ENCODE measurements around the gene SPAG16.

Gene SPAG16

DNA sequence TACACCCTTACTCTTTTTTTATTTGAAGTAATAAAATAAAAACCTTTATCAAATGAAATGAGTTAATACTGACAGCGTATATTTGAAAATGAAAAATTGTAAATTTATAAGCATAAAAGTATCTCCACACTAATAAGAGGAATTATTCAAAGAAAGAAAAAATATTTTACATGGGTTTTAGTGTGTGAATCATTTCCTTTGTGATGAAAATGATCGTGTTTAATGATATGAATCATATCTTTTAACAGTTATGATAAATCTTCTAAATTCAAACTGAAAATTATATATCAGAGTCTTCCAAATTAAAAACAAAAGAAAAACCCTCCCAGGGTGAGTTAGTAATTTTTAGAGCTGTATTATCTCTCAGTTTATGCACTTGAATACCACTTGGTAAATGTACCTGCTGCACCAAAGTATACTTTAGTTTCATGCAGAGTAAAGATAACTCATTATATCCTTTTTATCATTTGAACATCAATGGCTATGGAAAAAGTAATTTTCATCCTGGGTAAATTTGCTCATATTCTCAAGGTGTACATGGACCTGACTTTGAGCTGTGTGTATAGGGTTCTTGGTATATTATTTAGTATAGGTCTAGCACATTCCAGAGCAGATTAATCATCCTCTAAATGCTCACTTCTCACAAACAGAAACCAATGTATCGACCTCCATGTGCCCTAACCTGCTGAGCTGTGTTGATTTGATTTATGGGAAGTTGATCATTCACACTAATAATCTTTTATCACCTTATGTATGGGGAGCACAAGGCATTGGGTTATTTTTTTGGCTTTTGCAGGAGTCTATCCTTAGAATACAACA is 1027.9 kb downstream of the SPAG16 start:
- DNase-seq = no peak

DNA sequence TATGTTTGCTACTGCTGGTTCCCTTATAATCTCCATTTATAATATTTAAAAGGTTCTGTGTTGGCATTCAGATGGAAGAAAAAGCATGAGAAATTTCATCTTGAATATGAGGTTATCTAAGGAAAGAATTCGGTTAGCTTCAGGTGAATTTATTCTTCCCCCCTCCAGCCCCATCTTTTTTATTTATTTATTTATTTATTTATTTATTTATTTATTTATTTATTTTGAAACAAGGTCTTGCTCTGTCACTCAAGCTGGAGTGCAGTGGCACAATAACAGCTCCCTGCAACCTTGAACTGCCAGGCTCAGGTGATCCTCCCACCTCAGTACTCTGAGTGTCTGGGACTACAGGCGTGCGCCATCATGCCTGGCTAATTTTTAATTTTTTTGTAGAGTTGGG is 1031.1 kb downstream of the SPAG16 start:
- DNase-seq = no peak

DNA sequence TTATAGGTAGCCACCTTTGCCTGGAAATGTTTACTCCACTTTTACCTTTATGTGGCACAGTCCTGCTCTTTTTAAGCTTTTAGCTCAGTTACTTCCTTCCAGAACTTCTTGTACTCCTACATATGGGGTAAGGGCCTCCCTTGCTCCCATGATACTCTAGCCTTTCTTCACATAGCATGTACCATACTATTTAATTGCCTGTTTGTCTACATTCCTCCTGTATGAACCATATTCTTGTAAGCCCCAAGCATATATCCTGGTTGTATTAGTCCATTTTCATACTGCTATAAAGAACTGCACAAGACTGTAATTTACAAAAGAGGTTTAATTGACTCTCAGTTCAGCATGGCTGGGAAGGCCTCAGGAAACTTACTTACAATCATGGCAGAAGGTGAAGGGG is 1035.9 kb downstream of the SPAG16 start:
- no peak for DNase-seq

DNA sequence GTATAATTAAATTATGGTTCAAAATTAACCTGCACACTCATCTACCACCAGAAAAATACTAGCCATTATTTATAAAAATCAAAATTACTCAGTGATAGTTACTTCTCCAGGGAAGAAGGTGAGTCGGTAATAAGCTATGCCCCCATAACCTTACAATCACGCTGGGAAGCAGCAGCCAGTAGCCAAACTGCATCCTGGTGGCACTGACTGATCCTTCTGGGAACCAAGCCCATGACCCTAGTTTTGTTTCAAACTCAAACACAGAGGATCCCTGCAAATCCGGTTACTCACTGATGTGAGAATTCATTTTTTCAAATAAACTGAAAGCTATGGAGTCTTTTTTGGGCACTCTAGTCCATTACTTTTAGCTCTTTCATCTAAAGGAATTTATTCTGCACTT is 1038.4 kb downstream of the SPAG16 start:
- DNase-seq = no peak

- no peak for DNase-seq
Measured at GRCh38 chr2:214325404-214325803, 1041.1 kb downstream of the SPAG16 start.

DNA sequence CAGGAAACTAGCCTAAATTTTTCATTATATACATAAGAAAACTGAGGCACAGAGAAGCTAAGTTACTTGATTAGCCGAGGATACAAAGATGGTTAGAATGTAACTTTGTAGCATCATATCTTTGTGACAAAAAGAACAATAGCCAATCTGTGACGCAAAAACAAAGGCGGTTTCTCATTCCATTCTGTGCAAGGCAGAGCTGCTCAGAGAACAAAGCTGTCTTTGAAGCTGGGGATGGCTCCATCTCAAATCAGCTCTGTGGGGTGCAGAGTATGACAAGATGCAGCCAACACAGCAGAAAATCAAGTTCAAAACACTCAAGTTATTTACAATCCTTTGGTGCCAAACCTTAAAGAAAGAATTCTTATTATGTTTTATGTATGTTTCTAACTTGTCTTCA is 1044.7 kb downstream of the SPAG16 start:
- no peak for DNase-seq

DNA sequence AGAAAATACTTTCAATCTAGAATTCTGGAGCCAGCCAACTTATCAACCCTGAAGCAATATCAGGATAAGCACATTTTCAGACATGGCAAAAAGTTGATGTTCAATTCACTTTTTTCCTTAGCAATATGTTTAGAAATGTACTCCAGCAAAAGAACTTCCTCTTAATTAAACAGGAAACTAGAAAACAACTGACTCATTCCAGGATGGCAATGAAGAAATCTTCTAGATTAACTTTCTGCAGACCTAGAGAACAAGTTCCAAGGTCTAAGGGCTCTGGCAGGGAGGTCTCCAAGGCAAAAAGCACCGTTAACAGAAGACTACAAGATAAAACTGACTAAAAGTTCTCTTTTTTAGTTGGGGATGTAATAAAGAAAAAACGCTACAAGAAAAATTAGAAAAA is 1057.4 kb downstream of the SPAG16 start:
- DNase-seq = no peak

DNA sequence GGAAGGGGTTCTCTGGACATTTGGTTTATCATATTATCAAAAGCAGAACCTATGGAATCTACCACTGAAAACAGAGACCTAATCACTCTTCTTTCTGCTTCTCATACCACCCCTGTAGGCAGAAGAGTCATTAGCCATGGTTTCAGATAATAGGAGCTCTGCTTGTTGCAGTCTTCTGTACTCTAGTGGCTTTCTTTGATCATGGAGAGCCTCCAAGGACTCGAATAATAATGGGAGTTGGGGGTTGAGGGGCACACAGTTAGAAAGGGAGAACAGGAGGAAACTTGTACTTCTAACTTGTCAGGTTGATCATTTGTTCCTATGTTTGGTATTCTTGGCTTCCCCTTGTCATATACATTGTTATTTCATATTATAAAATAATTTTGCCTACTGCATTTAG is 1074.2 kb downstream of the SPAG16 start:
- no peak for DNase-seq

GRCh38 chr2:214361116-214361515 is 1076.9 kb downstream of the SPAG16 start:
- no peak for DNase-seq

DNA sequence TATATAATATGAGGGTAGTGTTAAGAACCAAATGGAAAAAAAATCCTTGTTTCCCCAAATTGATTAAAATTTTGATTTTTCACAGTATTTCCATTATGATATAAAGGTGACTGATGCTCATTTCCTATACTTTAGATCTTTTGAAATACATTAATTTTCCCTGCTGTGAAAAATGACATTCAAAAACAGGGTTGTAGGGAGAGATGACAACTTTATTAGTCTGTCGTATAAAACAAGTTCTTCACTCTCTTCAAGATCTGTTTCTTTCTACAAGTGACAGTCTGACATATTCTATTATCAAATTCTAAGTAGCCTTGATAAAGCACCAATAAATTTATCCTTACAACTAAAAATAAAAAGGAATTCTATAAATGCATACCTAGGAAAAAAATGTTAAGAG is 1081.3 kb downstream of the SPAG16 start:
- DNase-seq = no peak

DNA sequence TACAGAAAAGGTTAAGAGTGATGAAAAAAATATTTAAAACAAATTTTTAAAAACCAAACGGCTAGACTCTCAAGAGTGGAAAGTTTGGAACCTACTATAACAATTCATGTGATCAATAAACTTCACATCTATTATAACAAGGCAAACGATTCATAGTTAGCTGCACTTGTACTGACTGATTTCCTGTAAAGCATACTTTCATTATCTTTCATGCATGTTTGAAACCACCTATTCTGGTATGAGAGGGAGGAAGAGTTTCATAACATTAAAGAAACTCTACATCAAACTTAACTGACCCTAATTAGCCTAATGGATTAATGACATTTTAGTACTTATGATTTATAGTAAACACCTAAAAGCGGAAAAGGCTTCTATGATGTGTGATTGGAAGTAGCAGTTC is 1082.9 kb downstream of the SPAG16 start:
- DNase-seq = no peak

DNA sequence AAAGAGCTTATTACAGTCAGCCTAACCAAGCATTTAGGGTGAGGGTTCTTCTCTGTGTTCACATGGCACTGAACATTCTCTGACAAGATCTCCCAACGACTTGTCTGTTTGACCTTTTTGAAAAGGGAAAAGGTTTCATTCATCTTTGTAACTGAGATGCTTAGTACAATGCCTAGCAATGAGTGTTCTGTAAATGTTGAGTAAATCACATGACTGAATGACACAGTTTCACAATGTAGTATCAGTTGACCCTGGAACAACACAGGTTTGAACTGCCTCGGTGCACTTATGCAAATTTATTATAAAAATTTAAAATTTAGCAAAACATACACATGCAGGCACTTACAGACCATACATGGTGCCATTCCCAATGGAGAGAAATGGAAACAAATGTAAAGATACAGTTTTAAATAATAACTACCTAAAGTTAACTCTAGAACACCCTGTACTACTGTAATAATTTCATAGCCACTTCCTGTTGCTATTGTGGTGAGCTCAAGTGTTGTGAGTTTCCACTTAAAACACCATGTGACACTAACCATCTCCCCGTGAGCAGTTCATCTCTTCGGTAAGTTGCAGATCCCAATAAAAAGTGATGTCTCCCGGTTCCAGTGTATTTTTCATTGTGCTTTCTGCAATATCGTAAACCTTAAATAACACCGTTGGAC is 1092.5 kb downstream of the SPAG16 start:
- no peak for DNase-seq

- no peak for DNase-seq
Measured at GRCh38 chr2:214377286-214377624, 1093.0 kb downstream of the SPAG16 start.

DNA sequence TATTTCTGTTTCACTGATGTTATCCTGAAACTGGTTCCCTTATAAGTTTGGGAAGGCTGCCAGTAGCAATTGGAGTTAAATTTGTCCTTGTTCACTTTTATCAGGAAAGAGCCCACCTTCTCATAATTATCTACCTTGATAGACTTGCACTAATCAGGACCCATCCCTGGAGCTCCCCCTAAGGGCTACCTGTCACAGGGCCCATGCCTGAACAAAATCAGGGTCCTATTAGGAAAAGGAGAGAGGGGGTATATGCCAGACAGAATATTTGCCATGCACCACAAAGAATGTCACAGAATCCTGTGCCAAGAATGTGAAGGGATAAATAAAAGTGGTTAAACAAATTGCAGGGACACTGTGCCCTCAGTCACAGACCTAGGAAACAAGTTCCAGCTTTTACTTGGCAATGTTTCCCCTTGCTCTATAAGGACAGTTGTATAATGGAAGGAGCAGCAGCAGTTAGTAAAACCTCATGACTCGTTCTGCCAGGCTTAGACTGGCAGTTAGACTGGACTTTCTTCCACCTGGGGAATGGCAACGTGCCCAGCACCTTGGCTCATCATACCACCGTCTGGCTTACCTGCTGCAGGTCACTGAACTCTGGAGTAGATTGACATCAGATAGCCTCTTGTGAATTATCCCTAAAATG is 1094.3 kb downstream of the SPAG16 start:
- DNase-seq = no peak

DNA sequence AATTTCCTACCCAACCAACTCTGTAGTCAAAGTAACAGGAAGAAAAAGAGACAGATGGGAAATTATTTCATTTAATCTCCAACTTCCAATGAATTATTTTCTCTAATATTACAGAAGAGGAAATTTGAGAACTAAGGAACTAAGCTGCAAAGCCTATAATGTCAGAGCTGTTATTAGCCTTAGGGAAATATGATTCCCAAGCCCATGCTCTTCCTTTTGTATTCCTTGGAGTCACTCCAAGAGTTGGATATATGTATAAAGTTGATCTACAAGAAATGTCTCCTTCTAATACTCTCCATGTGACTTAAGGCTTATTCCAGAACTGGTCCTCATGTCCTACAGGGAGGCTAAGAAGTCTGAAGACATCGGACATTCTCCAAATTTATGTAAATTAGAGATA is 1095.0 kb downstream of the SPAG16 start:
- DNase-seq = no peak

- no peak for DNase-seq
Measured at GRCh38 chr2:214380681-214381080, 1096.4 kb downstream of the SPAG16 start.

DNA sequence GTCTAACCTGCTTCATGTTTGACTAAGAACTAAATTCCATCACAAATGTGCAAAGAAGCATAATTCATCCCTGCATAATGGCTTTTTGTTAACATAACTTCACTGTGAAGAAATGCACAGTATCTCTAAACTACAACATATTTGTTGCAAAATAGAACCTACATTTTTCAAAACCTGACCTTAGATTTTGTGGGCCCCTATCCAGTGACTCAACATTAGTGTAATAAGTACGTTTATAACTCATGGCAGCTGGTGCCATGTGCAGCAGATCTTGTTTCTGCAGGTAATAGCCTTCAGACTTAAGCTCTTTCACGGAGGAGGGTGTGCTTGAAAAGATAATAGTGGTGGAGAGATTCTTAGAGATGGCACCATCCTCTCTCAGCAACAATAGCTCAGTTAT is 1098.0 kb downstream of the SPAG16 start:
- no peak for DNase-seq

DNA sequence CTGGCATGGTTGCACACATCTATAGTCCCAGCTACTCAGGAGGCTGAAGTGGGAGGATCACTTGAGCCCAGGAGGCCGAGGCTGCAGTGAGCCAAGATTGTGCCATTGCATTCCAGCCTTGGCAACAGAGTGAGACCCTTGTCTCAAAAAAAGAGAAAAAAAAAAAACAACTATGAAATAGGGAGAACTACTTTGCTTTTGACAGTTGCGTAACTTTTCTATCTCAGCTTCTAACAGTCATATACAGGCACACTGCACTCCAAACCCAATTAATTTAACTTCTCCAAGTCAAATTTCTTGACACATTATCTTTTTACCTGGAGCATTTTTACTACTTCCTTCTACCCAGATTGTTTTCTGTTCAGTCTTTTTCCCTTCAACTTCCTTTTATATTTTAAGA is 1102.5 kb downstream of the SPAG16 start:
- no peak for DNase-seq

- no peak for DNase-seq
Measured at GRCh38 chr2:214389334-214389733, 1105.1 kb downstream of the SPAG16 start.

- DNase-seq = no peak
Measured at GRCh38 chr2:214393796-214394195, 1109.5 kb downstream of the SPAG16 start.

GRCh38 chr2:214395040-214395439 is 1110.8 kb downstream of the SPAG16 start:
- DNase-seq = no peak

DNA sequence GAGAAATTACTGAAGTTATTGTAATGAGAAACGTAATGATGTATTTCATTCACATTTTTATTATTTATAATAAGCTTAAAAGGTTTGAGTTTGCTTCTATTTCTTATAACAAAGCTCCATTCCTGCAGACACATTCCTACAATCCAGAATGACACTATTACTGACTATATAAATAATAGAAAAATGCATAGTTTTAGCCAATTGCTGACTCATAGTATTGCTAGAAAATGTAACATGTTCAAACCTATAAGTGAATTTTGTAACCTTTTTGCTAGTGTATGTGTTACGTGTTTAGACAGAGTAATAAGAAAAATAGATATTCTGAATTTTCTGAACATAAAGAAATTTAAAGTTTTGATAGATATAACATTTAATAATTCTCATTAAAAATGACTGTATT is 1117.3 kb downstream of the SPAG16 start:
- DNase-seq = no peak

GRCh38 chr2:214410128-214410775 is 1126.0 kb downstream of the SPAG16 start:
- DNase-seq = no peak
